ENCODE measurements around the gene ZNF567.

ZNF567 gene

GRCh38 chr19:36750066-36750691 is 62.8 kb downstream of the ZNF567 start:
- no peak overlapping the region for H3K4me3 ChIP-seq (ENCODE audit: low read depth, low read length)
- DNase-seq (ENCODE audit: low read depth) = no peak
- TF ChIP-seq CTCF (IDR thresholded peaks at IDR 0.05; ENCODE audit: control insufficient read depth, extremely low read depth, insufficient read depth) = no peak
